ENCODE results near the gene JAZF1. TPM values are rescaled to one million over a fixed set of nuclear protein-coding genes. Genes with fewer than 3 reads are reported as not detected.

JAZF1 gene
- total RNA-seq, 3 donors from 2014 or later = 8.6 to 27.4 (median 10.5) TPM

DNA sequence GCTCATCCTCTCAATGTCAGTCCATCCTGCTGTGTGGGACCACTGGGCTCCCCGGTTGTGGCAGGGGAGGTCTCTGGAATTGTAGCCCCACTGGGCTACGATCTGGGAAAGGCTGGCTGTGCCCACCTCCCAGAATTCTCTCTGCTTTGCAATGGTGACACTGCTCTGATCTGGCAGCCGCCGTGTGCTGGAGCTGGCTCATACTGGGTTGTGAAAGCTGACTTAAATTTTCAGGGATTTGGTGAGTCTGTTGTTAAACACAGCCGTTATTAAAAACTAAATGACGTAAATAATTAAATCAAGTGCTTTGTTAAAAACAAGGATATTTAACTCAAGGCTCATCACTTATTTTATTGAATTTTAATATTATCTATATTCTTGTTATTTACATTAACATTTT, 280.6 kb downstream of the JAZF1 start:
- TF ChIP-seq POLR2A (IDR thresholded peaks at IDR 0.05) (no peak), POLR2AphosphoS5 (IDR thresholded peaks at IDR 0.05) (no peak)
- TF ChIP-seq, protein P1, sequence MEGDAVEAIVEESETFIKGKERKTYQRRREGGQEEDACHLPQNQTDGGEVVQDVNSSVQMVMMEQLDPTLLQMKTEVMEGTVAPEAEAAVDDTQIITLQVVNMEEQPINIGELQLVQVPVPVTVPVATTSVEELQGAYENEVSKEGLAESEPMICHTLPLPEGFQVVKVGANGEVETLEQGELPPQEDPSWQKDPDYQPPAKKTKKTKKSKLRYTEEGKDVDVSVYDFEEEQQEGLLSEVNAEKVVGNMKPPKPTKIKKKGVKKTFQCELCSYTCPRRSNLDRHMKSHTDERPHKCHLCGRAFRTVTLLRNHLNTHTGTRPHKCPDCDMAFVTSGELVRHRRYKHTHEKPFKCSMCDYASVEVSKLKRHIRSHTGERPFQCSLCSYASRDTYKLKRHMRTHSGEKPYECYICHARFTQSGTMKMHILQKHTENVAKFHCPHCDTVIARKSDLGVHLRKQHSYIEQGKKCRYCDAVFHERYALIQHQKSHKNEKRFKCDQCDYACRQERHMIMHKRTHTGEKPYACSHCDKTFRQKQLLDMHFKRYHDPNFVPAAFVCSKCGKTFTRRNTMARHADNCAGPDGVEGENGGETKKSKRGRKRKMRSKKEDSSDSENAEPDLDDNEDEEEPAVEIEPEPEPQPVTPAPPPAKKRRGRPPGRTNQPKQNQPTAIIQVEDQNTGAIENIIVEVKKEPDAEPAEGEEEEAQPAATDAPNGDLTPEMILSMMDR (IDR thresholded peaks at IDR 0.05) = no peak
- intact Hi-C loops (cut with DNase I; ENCODE audit: low total_unique reads) = no loop called here
- H3K4me3 ChIP-seq = no peak overlapping the region
- H3K9me3 ChIP-seq = no peaks in the 10 kb centered on the region
- no peaks in the 10 kb centered on the region for H3K27me3 ChIP-seq
- no peaks in the 10 kb centered on the region for H3K4me1 ChIP-seq
- H3K36me3 ChIP-seq = no peaks in the 10 kb centered on the region
- no peak for DNase-seq (ENCODE audit: low spot score in 2 of 2)
- H3K27ac ChIP-seq = no peak overlapping the region

DNA sequence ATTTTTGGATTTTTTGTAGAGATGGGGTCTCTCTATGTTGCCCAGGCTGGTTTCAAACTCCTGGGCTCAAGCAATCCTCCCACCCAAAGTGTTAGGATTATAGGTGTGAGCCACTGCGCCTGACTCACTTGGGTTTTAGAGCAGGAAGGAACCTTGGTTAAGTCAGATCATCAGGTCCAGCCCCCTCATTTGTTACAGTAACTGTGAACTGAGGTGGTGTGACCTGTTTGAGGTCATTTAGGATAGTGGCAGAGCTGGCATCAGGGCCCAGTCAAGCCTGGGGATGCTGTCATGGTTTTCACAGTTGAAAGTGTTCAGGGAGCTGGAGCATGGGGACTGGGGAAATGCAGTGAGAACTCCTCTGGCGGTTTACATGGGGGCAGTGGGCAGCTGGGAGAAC, 281.0 kb downstream of the JAZF1 start:
- Histone ChIP-seq H3K27me3 (no peaks in the 10 kb centered on the region), H3K9me3 (no peaks in the 10 kb centered on the region), H3K27ac (no peak overlapping the region), H3K4me1 (no peaks in the 10 kb centered on the region), H3K4me3 (no peak overlapping the region), H3K36me3 (no peaks in the 10 kb centered on the region)
- TF ChIP-seq, protein P1 (IDR thresholded peaks at IDR 0.05) = no peak
- no peak for TF ChIP-seq POLR2AphosphoS5 (IDR thresholded peaks at IDR 0.05)
- no peak for TF ChIP-seq POLR2A (IDR thresholded peaks at IDR 0.05)
- intact Hi-C loops (cut with DNase I; ENCODE audit: low total_unique reads) = no loop called here
- no peak for DNase-seq (ENCODE audit: low spot score in 2 of 2)

DNA sequence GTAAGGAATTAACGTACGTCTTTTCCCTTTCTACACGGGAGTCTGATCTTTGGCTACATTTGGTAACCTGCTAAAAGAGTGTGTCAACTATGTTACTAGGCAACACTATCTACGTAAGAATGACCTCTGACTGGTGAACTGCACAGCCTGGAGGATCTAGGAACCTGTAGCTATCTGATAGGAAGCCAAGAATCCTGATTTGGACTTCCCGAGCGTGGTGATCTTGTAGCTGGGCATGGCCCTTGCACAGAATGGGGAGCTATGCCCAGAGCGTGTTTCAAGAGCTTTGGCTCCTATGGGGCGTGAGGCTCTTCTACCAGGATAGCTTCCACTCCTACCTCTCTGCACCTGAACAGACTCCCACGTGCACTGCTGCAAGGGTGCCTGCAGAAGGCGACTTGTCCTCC, 283.2 kb downstream of the JAZF1 start:
- Histone ChIP-seq H3K9me3 (no peaks in the 10 kb centered on the region), H3K4me3 (no peak overlapping the region), H3K36me3 (no peaks in the 10 kb centered on the region), H3K27me3 (no peaks in the 10 kb centered on the region), H3K27ac (no peak overlapping the region), H3K4me1 (no peaks in the 10 kb centered on the region)
- intact Hi-C loops (cut with DNase I; ENCODE audit: low total_unique reads) = no loop called here
- TF ChIP-seq, protein P1 (IDR thresholded peaks at IDR 0.05) = no peak
- DNase-seq (ENCODE audit: low spot score in 2 of 2) = no peak

DNA sequence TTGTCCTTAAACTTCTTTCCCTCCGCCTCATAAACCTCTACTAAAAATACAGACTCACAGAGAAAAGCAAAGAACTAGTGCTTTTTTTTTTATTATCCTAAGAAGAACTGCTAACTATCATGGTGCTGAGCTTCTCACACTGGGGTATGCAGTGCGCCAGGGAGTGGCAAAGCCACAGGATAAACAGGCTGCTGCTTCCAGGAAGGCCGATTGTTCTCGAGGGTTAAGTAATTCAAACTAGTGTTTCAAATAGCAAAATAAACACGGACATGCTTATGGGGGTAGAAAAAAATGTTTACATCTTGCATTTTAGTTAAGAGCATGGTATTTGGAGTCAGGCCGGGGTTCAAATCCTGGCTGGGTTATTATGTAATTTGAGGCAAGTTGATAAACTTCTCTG, 283.6 kb downstream of the JAZF1 start:
- H3K4me1 ChIP-seq = no peaks in the 10 kb centered on the region
- no peak overlapping the region for H3K27ac ChIP-seq
- H3K36me3 ChIP-seq = no peaks in the 10 kb centered on the region
- intact Hi-C loops (cut with DNase I; ENCODE audit: low total_unique reads) = no loop called here
- TF ChIP-seq, protein P1 (IDR thresholded peaks at IDR 0.05) = no peak
- no peaks in the 10 kb centered on the region for H3K27me3 ChIP-seq
- no peak for DNase-seq (ENCODE audit: low spot score in 2 of 2)
- no peaks in the 10 kb centered on the region for H3K9me3 ChIP-seq
- H3K4me3 ChIP-seq = no peak overlapping the region

DNA sequence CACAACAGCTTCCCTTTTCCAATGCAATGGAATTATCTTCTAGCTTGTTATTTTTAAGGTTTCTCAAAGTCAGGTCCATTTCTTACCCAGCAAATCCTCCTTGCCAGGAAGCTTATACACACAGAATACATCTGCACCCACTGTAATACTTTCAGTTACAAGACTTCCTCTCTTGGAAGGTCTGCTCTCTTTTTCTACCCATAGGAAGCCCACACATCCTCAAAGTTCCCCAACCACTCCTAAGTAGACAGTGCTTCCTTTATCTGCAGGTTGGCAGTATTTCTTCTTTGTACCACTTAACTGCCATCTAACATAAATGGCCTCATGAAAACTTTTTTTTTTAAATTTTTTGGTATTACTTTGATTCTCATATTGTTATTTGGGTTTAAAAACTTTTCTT, 285.0 kb downstream of the JAZF1 start:
- no peaks in the 10 kb centered on the region for H3K36me3 ChIP-seq
- no peak overlapping the region for H3K4me3 ChIP-seq
- no peaks in the 10 kb centered on the region for H3K9me3 ChIP-seq
- no peak for DNase-seq (ENCODE audit: low spot score in 2 of 2)
- intact Hi-C loops (cut with DNase I; ENCODE audit: low total_unique reads) = no loop called here
- H3K27ac ChIP-seq = no peak overlapping the region
- TF ChIP-seq, protein P1 (IDR thresholded peaks at IDR 0.05) = no peak
- TF ChIP-seq POLR2AphosphoS5 (IDR thresholded peaks at IDR 0.05) (no peak), POLR2A (IDR thresholded peaks at IDR 0.05) (no peak)
- H3K4me1 ChIP-seq = no peaks in the 10 kb centered on the region
- no peaks in the 10 kb centered on the region for H3K27me3 ChIP-seq

Measured in breast epithelium (tissue), 4 donors.